HCT116 (cell line): ENCODE data around the gene STPG2. TPM values are rescaled to one million over a fixed set of nuclear protein-coding genes. Genes with fewer than 3 reads are reported as not detected.

Experiments used
- ATAC-seq: fragments of 200-7000 bp; cut with Tn5 transposase; 2 replicates; pipeline ENCODE4 v1.9.1; 2020; ENCODE audit warnings: mild to moderate bottlenecking, moderate library complexity
- BruUV-seq: library from RNA; stranded (reverse); fragments of 400-500 nt; replicated peaks from 2 replicates; lab custom pipeline; 2021; lab: Mats Ljungman, UMichigan
- CTCF ChIA-PET: fragments of 300-600 bp; sonication (Branson Sonifier 250); formaldehyde crosslinking; loops from one replicate; lab custom pipeline; 2021; ENCODE audit warnings: antibody characterized with exemption; lab: Charles Lee
- POLR2A ChIA-PET: fragments of 300-600, 350-600 bp; sonication (Branson Sonifier 250); formaldehyde crosslinking; loops from one replicate; lab custom pipeline; 2021; ENCODE audit warnings: antibody characterized with exemption; lab: Charles Lee
- RAD21 ChIA-PET, 2 experiments: fragments of 300-600 bp; sonication (Branson Sonifier 250); formaldehyde crosslinking; loops; one replicate each; lab custom pipeline; 2023; ENCODE audit warnings: low total read pairs in 2 of 2; ENCODE audit not compliant: uncharacterized antibody in 2 of 2, unreplicated experiment in 2 of 2, low non-redundant PET in 1 of 2; lab: Charles Lee
- DNase-seq: peaks from one replicate; pipeline ENCODE4 v3.0.0-alpha.2; 2010; ENCODE audit warnings: low read depth, low spot score
- H2AFZ ChIP-seq: fragments of 200-600 bp; shearing (Covaris generic), sonication (generic); 2 replicates; pipeline ENCODE4 v1.6.1; 2017; ENCODE audit warnings: low read depth, mixed run types, mixed read lengths, antibody characterized with exemption, low read length; ENCODE audit not compliant: poor library complexity, severe bottlenecking
- H3K27ac ChIP-seq: 2 replicates; pipeline ENCODE4 v1.5.1; 2012; ENCODE audit warnings: low read depth, low read length
- H3K27me3 ChIP-seq: fragments of 200-600 bp; sonication (generic); 2 replicates; pipeline ENCODE4 v1.6.1; 2016; ENCODE audit warnings: mixed run types, low read length, mixed read lengths; ENCODE audit not compliant: insufficient read depth
- H3K36me3 ChIP-seq, 2 experiments: fragments of 200-500 bp in 1 of 2; fragments of 200-600 bp in 1 of 2; sonication (Bioruptor generic) in 1 of 2; sonication (generic) in 1 of 2; 2 replicates each; pipeline versions ENCODE4 v1.5.1 to v1.6.1; 2014 to 2016; ENCODE audit warnings: low read length in 2 of 2, inconsistent platforms in 1 of 2, mixed read lengths in 1 of 2, mixed run types in 1 of 2; ENCODE audit not compliant: insufficient read depth in 2 of 2, control insufficient read depth in 1 of 2
- H3K4me1 ChIP-seq, 2 experiments: fragments of 200-600 bp in 1 of 2; sonication (generic) in 1 of 2; 2 replicates each; pipeline versions ENCODE4 v1.5.1 to v1.6.1; 2012 to 2017; ENCODE audit warnings: low read length in 2 of 2, inconsistent platforms in 1 of 2, mild to moderate bottlenecking in 1 of 2, mixed read lengths in 1 of 2, mixed run types in 1 of 2, moderate library complexity in 1 of 2; ENCODE audit not compliant: insufficient read depth in 2 of 2, control insufficient read depth in 1 of 2
- H3K4me2 ChIP-seq: fragments of 200-600 bp; sonication (generic); 2 replicates; pipeline ENCODE4 v1.6.1; 2017; ENCODE audit warnings: mixed run types, low read length, mixed read lengths
- H3K4me3 ChIP-seq, 2 experiments: fragments of 200-600 bp in 1 of 2; sonication (generic) in 1 of 2; replicated peaks in 1 of 2; 2 replicates each; pipeline ENCODE4 v1.5.1; 2011 to 2016; ENCODE audit warnings: low read length in 2 of 2, control low read depth in 1 of 2, low read depth in 1 of 2, mild to moderate bottlenecking in 1 of 2, mixed read lengths in 1 of 2, mixed run types in 1 of 2
- H3K79me2 ChIP-seq: fragments of 200-600 bp; sonication (generic); 2 replicates; pipeline ENCODE4 v1.6.1; 2017; ENCODE audit warnings: mild to moderate bottlenecking, mixed run types, low read length, moderate library complexity, mixed read lengths; ENCODE audit not compliant: insufficient read depth
- H3K9ac ChIP-seq: fragments of 200-600 bp; sonication (generic); 2 replicates; pipeline ENCODE4 v1.6.1; 2016; ENCODE audit warnings: low read length, mixed read lengths
- H3K9me2 ChIP-seq: fragments of 200-600 bp; sonication (generic), shearing (Covaris generic); 2 replicates; pipeline ENCODE4 v1.6.1; 2017; ENCODE audit warnings: mixed run types, mild to moderate bottlenecking, moderate library complexity; ENCODE audit not compliant: insufficient read depth
- H3K9me3 ChIP-seq, 2 experiments: fragments of 200-500 bp in 1 of 2; fragments of 200-600 bp in 1 of 2; sonication (Bioruptor generic) in 1 of 2; sonication (generic) in 1 of 2; 2 replicates each; pipeline ENCODE4 v1.6.1; 2014 to 2017; ENCODE audit warnings: low read length in 2 of 2, mixed read lengths in 2 of 2, inconsistent platforms in 1 of 2, low read depth in 1 of 2, mild to moderate bottlenecking in 1 of 2, mixed run types in 1 of 2, moderate library complexity in 1 of 2; ENCODE audit not compliant: control insufficient read depth in 1 of 2, insufficient read depth in 1 of 2
- H4K20me1 ChIP-seq: fragments of 200-600 bp; sonication (generic), shearing (Covaris generic); 2 replicates; pipeline ENCODE4 v1.6.1; 2017; ENCODE audit warnings: mixed run types, mild to moderate bottlenecking, moderate library complexity; ENCODE audit not compliant: insufficient read depth
- CEBPB ChIP-seq: IDR thresholded peaks from 2 replicates; pipeline ENCODE4 v1.6.1; 2012; ENCODE audit warnings: low read depth
- CTCF ChIP-seq, 3 experiments: fragments of 200-600 bp in 1 of 3; sonication (generic) in 1 of 3; IDR thresholded peaks in 2 of 3; conservative IDR thresholded peaks in 1 of 3; 2 replicates each; pipeline ENCODE4 v1.5.1; 2012 to 2017; ENCODE audit warnings: low read depth in 2 of 3, low read length in 2 of 3, antibody characterized with exemption in 1 of 3, borderline replicate concordance in 1 of 3, control low read depth in 1 of 3, mild to moderate bottlenecking in 1 of 3, mixed read lengths in 1 of 3, mixed run types in 1 of 3, moderate library complexity in 1 of 3; ENCODE audit not compliant: insufficient read depth in 1 of 3
- EGR1 ChIP-seq: IDR thresholded peaks from 2 replicates; pipeline ENCODE4 v1.6.1; 2012; ENCODE audit warnings: low read depth
- EZH2 ChIP-seq: fragments of 200-600 bp; sonication (generic); IDR thresholded peaks from 2 replicates; pipeline ENCODE4 v1.6.1; 2017; ENCODE audit warnings: antibody characterized with exemption, mixed run types
- EZH2phosphoT487 ChIP-seq: fragments of 200-600 bp; IDR thresholded peaks from 2 replicates; pipeline ENCODE4 v1.6.1; 2018; ENCODE audit warnings: antibody characterized with exemption, borderline replicate concordance
- FOSL1 ChIP-seq: IDR thresholded peaks from 2 replicates; pipeline ENCODE4 v1.6.1; 2012; ENCODE audit warnings: low read depth
- JUND ChIP-seq: IDR thresholded peaks from 2 replicates; pipeline ENCODE4 v1.6.1; 2012
- RAD21 ChIP-seq: IDR thresholded peaks from 2 replicates; pipeline ENCODE4 v1.6.1; 2012; ENCODE audit warnings: low read depth, mild to moderate bottlenecking
- REST ChIP-seq: IDR thresholded peaks from 2 replicates; pipeline ENCODE4 v1.6.1; 2012; ENCODE audit warnings: low read depth
- TCF7L2 ChIP-seq: IDR thresholded peaks from 2 replicates; pipeline ENCODE4 v1.7.0; 2011; ENCODE audit warnings: borderline replicate concordance, inconsistent platforms; ENCODE audit not compliant: insufficient read depth, insufficient read length; ENCODE audit errors: extremely low read depth
- ZFX ChIP-seq: fragments of 450-650 bp; IDR thresholded peaks from 2 replicates; pipeline ENCODE4 v1.6.1; 2017
- intact Hi-C: fragments of 100-400 bp; cut with micrococcal nuclease; formaldehyde crosslinking; loops from 2 replicates; pipeline ENCODE4 v1.10.0; 2022
- total RNA-seq: library from RNA; stranded (reverse); gene quantifications from one replicate; pipeline ENCODE4 v1.2.1, GENCODE V29; 2021; ENCODE audit not compliant: unreplicated experiment

The STPG2 gene
- total RNA-seq, 1 experiment from 2014 or later, result not detected

GRCh38 chr4:97720869-97721432 lies 422.3 kb downstream of the STPG2 start:
- Histone ChIP-seq H3K4me1 (0 out of 4 replicates have a peak, but pooled peaks cover 0 to 2% of the 10 kb centered on the region in 2 experiments), H3K9me3 (no peaks in the 10 kb centered on the region), H4K20me1 (no peaks in the 10 kb centered on the region), H3K9me2 (no peaks in the 10 kb centered on the region), H3K27ac (no peak overlapping the region), H3K9ac (no peak overlapping the region), H3K79me2 (no peaks in the 10 kb centered on the region)
- DNase-seq (peak; percentile 54), ATAC-seq (peak; percentile 71)
- POLR2A ChIA-PET, result no interaction called here
- RAD21 ChIA-PET, result interaction anchor here in 1 of 2 experiments (0.7 kb wide), 1 partner anchor 1186 kb away, joined by 3 read pairs; no protein-coding TSS in a partner anchor
- no peak for TF ChIP-seq CEBPB
- TF ChIP-seq ZFX, result no peak
- no peak for TF ChIP-seq REST
- TF ChIP-seq TCF7L2, result no peak
- no peak for TF ChIP-seq EZH2
- TF ChIP-seq JUND, result no peak
- peak; percentile 62 for TF ChIP-seq RAD21
- TF ChIP-seq CTCF (IDR thresholded peaks at IDR 0.05 in 2 of 3, conservative IDR thresholded peaks at IDR 0.05 in 1 of 3; ENCODE audit: borderline replicate concordance in 1 of 3, insufficient read depth in 1 of 3, low read depth in 2 of 3, low read length in 2 of 3), result peak; percentile 28 to 46 (median 38); a peak in 4 of 6 replicates
- TF ChIP-seq EGR1, result no peak
- no peak for TF ChIP-seq FOSL1
- no peak for TF ChIP-seq EZH2phosphoT487
- TF ChIP-seq, all 23 proteins: peak for 2
- CTCF ChIA-PET, result interaction anchor here (0.7 to 1.8 kb wide), 5 partner anchors 11 to 568 kb away, joined by 3 to 11 read pairs (median 3); no protein-coding TSS in a partner anchor
- Histone ChIP-seq H2AFZ (peak overlapping the region; percentile 69), H3K4me3 (no peak overlapping the region), H3K36me3 (no peaks in the 10 kb centered on the region), H3K4me2 (no peak overlapping the region), H3K27me3 (no peaks in the 10 kb centered on the region)
- intact Hi-C loops, result loop anchor here (5.0 to 10.0 kb wide), 2 partner anchors 264 to 1369 kb away; no protein-coding TSS in a partner anchor
- BruUV-seq, result no TSS peak
